Activated naive CD8-positive, alpha-beta T cell treated with anti-CD3 and anti-CD28 coated beads, Interleukin-2, amount 50 U/mL, for 24 hours (primary cell): ENCODE results near the gene DRD2.

Experiments
- ATAC-seq: fragments of 150-1000 bp; cut with Tn5 transposase; one replicate; pipeline ENCODE4 v1.10.0; 2021
- DNase-seq: peaks from one replicate; pipeline ENCODE4 v3.0.0; 2021
- H3K27ac Mint-ChIP-seq: one replicate; pipeline ENCODE4 v1.8.0; 2021; ENCODE audit warnings: mild to moderate bottlenecking, mixed read lengths
- H3K27me3 Mint-ChIP-seq: one replicate; pipeline ENCODE4 v1.8.0; 2021; ENCODE audit warnings: mixed read lengths
- H3K36me3 Mint-ChIP-seq: one replicate; pipeline ENCODE4 v1.8.0; 2021; ENCODE audit warnings: low read depth, mixed read lengths
- H3K4me1 Mint-ChIP-seq: one replicate; pipeline ENCODE4 v1.8.0; 2021; ENCODE audit warnings: mixed read lengths
- H3K4me3 Mint-ChIP-seq: one replicate; pipeline ENCODE4 v1.8.0; 2021; ENCODE audit warnings: mild to moderate bottlenecking, moderate library complexity, mixed read lengths
- H3K9me3 Mint-ChIP-seq: one replicate; pipeline ENCODE4 v1.8.0; 2021; ENCODE audit warnings: mixed read lengths

The DRD2 gene

GRCh38 chr11:113444502-113445123, 30.6 kb downstream of the DRD2 start:
- H3K27ac Mint-ChIP-seq, result no peak overlapping the region
- H3K36me3 Mint-ChIP-seq, result no peaks in the 10 kb centered on the region
- H3K27me3 Mint-ChIP-seq, result peaks cover 11% of the 10 kb centered on the region
- no peaks in the 10 kb centered on the region for H3K9me3 Mint-ChIP-seq
- H3K4me3 Mint-ChIP-seq, result no peak overlapping the region
- DNase-seq, result no peak
- no peak for ATAC-seq
- peaks cover 5% of the 10 kb centered on the region for H3K4me1 Mint-ChIP-seq

- no peak for ATAC-seq
Measured at GRCh38 chr11:113440816-113441215, 34.4 kb downstream of the DRD2 start.

GRCh38 chr11:113436672-113437252, 38.4 kb downstream of the DRD2 start:
- H3K27me3 Mint-ChIP-seq, result peaks cover 2% of the 10 kb centered on the region
- ATAC-seq, result no peak

More at GRCh38 chr11:113440816-113441215, 34.4 kb downstream of the DRD2 start:
- Mint-ChIP-seq H3K4me1 (no peaks in the 10 kb centered on the region), H3K36me3 (no peaks in the 10 kb centered on the region), H3K27ac (no peak overlapping the region), H3K9me3 (no peaks in the 10 kb centered on the region), H3K4me3 (no peak overlapping the region), H3K27me3 (peaks cover 11% of the 10 kb centered on the region)
- no peak for DNase-seq

GRCh38 chr11:113435190-113435968, 39.8 kb downstream of the DRD2 start:
- no peak for ATAC-seq
- H3K27ac Mint-ChIP-seq, result no peak overlapping the region
- H3K9me3 Mint-ChIP-seq, result no peaks in the 10 kb centered on the region
- no peaks in the 10 kb centered on the region for H3K36me3 Mint-ChIP-seq
- no peak overlapping the region for H3K4me3 Mint-ChIP-seq
- peaks cover 2% of the 10 kb centered on the region for H3K27me3 Mint-ChIP-seq
- DNase-seq, result no peak
- H3K4me1 Mint-ChIP-seq, result no peaks in the 10 kb centered on the region

More at GRCh38 chr11:113436672-113437252, 38.4 kb downstream of the DRD2 start:
- Mint-ChIP-seq H3K36me3 (no peaks in the 10 kb centered on the region), H3K4me1 (no peaks in the 10 kb centered on the region), H3K4me3 (no peak overlapping the region), H3K27ac (no peak overlapping the region), H3K9me3 (no peaks in the 10 kb centered on the region)
- DNase-seq, result no peak

GRCh38 chr11:113431746-113432145, 43.5 kb downstream of the DRD2 start:
- H3K4me3 Mint-ChIP-seq, result no peak overlapping the region
- ATAC-seq, result no peak
- H3K4me1 Mint-ChIP-seq, result no peaks in the 10 kb centered on the region
- no peaks in the 10 kb centered on the region for H3K9me3 Mint-ChIP-seq
- no peak for DNase-seq
- H3K27me3 Mint-ChIP-seq, result no peaks in the 10 kb centered on the region
- H3K27ac Mint-ChIP-seq, result no peak overlapping the region
- no peaks in the 10 kb centered on the region for H3K36me3 Mint-ChIP-seq

- Mint-ChIP-seq H3K4me3 (no peak overlapping the region), H3K27ac (no peak overlapping the region), H3K4me1 (no peaks in the 10 kb centered on the region), H3K9me3 (no peaks in the 10 kb centered on the region), H3K27me3 (no peaks in the 10 kb centered on the region), H3K36me3 (no peaks in the 10 kb centered on the region)
- DNase-seq (no peak), ATAC-seq (no peak)
Measured at GRCh38 chr11:113426686-113427085, 48.5 kb downstream of the DRD2 start.

GRCh38 chr11:113420808-113421207, 54.4 kb downstream of the DRD2 start:
- H3K4me1 Mint-ChIP-seq, result no peaks in the 10 kb centered on the region
- no peak for DNase-seq
- no peaks in the 10 kb centered on the region for H3K36me3 Mint-ChIP-seq
- H3K9me3 Mint-ChIP-seq, result no peaks in the 10 kb centered on the region
- H3K27ac Mint-ChIP-seq, result no peak overlapping the region
- ATAC-seq, result no peak
- H3K4me3 Mint-ChIP-seq, result no peak overlapping the region
- no peaks in the 10 kb centered on the region for H3K27me3 Mint-ChIP-seq

GRCh38 chr11:113419454-113420003, 55.7 kb downstream of the DRD2 start:
- no peak for ATAC-seq
- DNase-seq, result no peak
- H3K4me3 Mint-ChIP-seq, result no peak overlapping the region
- H3K4me1 Mint-ChIP-seq, result no peaks in the 10 kb centered on the region
- no peak overlapping the region for H3K27ac Mint-ChIP-seq
- no peaks in the 10 kb centered on the region for H3K36me3 Mint-ChIP-seq
- no peaks in the 10 kb centered on the region for H3K9me3 Mint-ChIP-seq
- no peaks in the 10 kb centered on the region for H3K27me3 Mint-ChIP-seq

GRCh38 chr11:113417428-113417827, 57.8 kb downstream of the DRD2 start:
- no peaks in the 10 kb centered on the region for H3K9me3 Mint-ChIP-seq
- no peak overlapping the region for H3K27ac Mint-ChIP-seq
- no peaks in the 10 kb centered on the region for H3K36me3 Mint-ChIP-seq
- H3K4me1 Mint-ChIP-seq, result no peaks in the 10 kb centered on the region
- no peak for DNase-seq
- H3K4me3 Mint-ChIP-seq, result no peak overlapping the region
- ATAC-seq, result no peak
- no peaks in the 10 kb centered on the region for H3K27me3 Mint-ChIP-seq

- DNase-seq, result no peak
- H3K36me3 Mint-ChIP-seq, result no peaks in the 10 kb centered on the region
- no peaks in the 10 kb centered on the region for H3K9me3 Mint-ChIP-seq
- no peaks in the 10 kb centered on the region for H3K27me3 Mint-ChIP-seq
- H3K27ac Mint-ChIP-seq, result no peak overlapping the region
- ATAC-seq, result no peak
- no peaks in the 10 kb centered on the region for H3K4me1 Mint-ChIP-seq
- no peak overlapping the region for H3K4me3 Mint-ChIP-seq
Measured at GRCh38 chr11:113415343-113415742, 59.9 kb downstream of the DRD2 start.

GRCh38 chr11:113412675-113413074, 62.5 kb downstream of the DRD2 start:
- no peak for ATAC-seq
- DNase-seq, result no peak
- H3K36me3 Mint-ChIP-seq, result no peaks in the 10 kb centered on the region
- H3K9me3 Mint-ChIP-seq, result no peaks in the 10 kb centered on the region
- no peaks in the 10 kb centered on the region for H3K27me3 Mint-ChIP-seq
- no peak overlapping the region for H3K4me3 Mint-ChIP-seq
- H3K4me1 Mint-ChIP-seq, result no peaks in the 10 kb centered on the region
- H3K27ac Mint-ChIP-seq, result no peak overlapping the region

- no peaks in the 10 kb centered on the region for H3K9me3 Mint-ChIP-seq
- no peaks in the 10 kb centered on the region for H3K27me3 Mint-ChIP-seq
- H3K4me3 Mint-ChIP-seq, result no peak overlapping the region
- no peaks in the 10 kb centered on the region for H3K4me1 Mint-ChIP-seq
- no peaks in the 10 kb centered on the region for H3K36me3 Mint-ChIP-seq
- no peak overlapping the region for H3K27ac Mint-ChIP-seq
- no peak for ATAC-seq
- DNase-seq, result no peak
Measured at GRCh38 chr11:113411536-113411935, 63.7 kb downstream of the DRD2 start.

GRCh38 chr11:113410414-113411135, 64.6 kb downstream of the DRD2 start:
- ATAC-seq (no peak), DNase-seq (no peak)
- no peak overlapping the region for H3K27ac Mint-ChIP-seq
- no peak overlapping the region for H3K4me3 Mint-ChIP-seq
- H3K36me3 Mint-ChIP-seq, result no peaks in the 10 kb centered on the region
- H3K4me1 Mint-ChIP-seq, result no peaks in the 10 kb centered on the region
- H3K9me3 Mint-ChIP-seq, result no peaks in the 10 kb centered on the region
- no peaks in the 10 kb centered on the region for H3K27me3 Mint-ChIP-seq

GRCh38 chr11:113409526-113409925, 65.7 kb downstream of the DRD2 start:
- Mint-ChIP-seq H3K27ac (no peak overlapping the region), H3K36me3 (no peaks in the 10 kb centered on the region), H3K4me3 (no peak overlapping the region), H3K4me1 (no peaks in the 10 kb centered on the region), H3K27me3 (no peaks in the 10 kb centered on the region), H3K9me3 (no peaks in the 10 kb centered on the region)
- ATAC-seq, result no peak
- DNase-seq, result no peak
